IPS-20b (cell line): ENCODE data around the gene EXD3.
"Not testable (repeated sequence)": the region's sequence is repeated elsewhere in the genome, so short reads cannot be mapped to it uniquely, and the experiment has no call there.

ENCODE experiments used
- H3K27ac ChIP-seq: one replicate; pipeline ENCODE4 v1.5.1; 2013; ENCODE audit warnings: low read length
- H3K27me3 ChIP-seq: 2 replicates; pipeline ENCODE4 v1.6.1; 2013; ENCODE audit warnings: mild to moderate bottlenecking, low read length, inconsistent platforms; ENCODE audit not compliant: insufficient read depth
- H3K36me3 ChIP-seq: 2 replicates; pipeline ENCODE4 v1.6.1; 2013; ENCODE audit warnings: low read depth, mild to moderate bottlenecking, inconsistent platforms, low read length, moderate library complexity; ENCODE audit not compliant: insufficient read depth
- H3K4me1 ChIP-seq: 2 replicates; pipeline ENCODE4 v1.6.1; 2013; ENCODE audit warnings: mild to moderate bottlenecking, control low read depth, inconsistent platforms, low read length, moderate library complexity; ENCODE audit not compliant: insufficient read depth
- H3K4me3 ChIP-seq: 2 replicates; pipeline ENCODE4 v1.5.1; 2013; ENCODE audit warnings: mild to moderate bottlenecking, low read length, inconsistent platforms
- H3K9ac ChIP-seq: 2 replicates; pipeline ENCODE4 v1.6.1; 2013; ENCODE audit warnings: low read depth, mild to moderate bottlenecking, inconsistent platforms, low read length, moderate library complexity
- H3K9me3 ChIP-seq: 2 replicates; pipeline ENCODE4 v1.6.1; 2013; ENCODE audit warnings: mild to moderate bottlenecking, low read depth, low read length, inconsistent platforms; ENCODE audit not compliant: insufficient read depth

The EXD3 gene

DNA sequence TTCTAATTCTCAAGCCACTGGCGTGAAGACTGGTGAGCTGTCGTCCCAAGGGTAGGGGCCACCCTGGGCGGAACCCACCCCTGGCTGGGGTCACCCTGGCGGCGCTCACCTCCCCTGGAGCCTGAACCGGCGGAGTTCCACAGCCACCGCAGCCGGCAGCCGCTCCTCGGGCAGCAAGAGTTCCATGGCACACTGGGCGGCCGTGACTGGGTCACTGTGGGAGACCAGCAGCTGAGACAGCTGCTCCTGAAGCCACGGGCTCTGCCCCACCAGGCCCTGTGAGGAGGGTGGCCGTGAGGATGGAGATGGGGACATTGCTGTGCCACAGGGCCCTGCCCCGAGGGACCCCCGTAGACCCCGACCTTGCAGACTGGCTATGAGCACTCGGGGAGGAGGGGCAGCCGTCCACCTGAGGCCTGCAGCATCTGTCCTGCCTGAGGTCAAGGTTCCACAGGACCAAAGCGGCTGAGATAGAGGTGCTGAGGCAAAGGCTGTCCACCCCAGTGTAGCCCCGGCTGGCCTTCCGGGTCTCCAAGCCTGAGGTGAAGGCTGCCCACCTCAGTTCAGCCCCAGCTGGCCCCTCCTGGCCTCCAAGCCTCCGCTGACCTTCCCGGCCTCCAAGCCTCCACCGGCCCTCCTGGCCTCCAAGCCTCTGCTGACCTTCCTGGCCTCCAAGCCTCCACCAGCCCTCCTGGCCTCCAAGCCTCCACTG is 70.3 kb downstream of the EXD3 start:
- H3K4me3 ChIP-seq: no peak overlapping the region
- H3K36me3 ChIP-seq: no peaks in the 10 kb centered on the region
- H3K9me3 ChIP-seq: peaks cover 76% of the 10 kb centered on the region
- no peak overlapping the region for H3K9ac ChIP-seq
- H3K4me1 ChIP-seq: no peaks in the 10 kb centered on the region
- no peak overlapping the region for H3K27ac ChIP-seq
- no peaks in the 10 kb centered on the region for H3K27me3 ChIP-seq

DNA sequence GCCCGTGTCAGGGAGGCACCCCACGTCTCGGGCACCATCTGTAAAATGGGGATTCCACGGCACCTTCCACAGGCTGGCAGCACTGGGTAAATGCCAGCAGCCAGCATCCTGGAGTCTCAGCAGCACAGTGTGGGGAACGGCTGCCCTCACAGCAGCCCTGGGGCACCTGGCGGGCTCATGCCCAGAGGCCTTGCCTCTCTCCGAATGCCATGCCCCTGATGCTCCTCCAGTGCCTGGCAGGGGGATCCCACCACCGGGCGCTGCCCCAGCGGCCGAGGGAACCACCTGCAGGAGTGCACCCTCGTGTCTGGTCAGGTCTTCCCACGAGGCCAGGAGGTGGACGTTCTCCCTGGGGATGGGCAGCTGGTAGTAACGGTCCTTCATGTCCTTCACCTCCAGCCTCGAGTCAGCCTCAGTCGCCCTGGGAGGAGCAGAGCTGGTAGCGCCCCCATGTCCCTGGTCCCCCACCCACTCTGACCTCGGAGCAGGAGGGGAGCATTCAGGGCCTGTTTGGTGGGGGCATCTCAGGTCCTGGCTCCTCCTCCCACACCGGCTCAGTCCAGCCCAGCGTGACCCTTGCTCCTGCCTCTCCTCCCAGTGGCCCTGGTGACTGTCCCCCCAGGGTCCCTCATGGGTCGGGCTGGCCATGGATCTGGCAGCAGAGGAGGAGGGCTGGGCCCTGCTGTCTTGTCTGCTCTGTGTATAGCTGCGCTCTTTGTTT is 71.0 kb downstream of the EXD3 start:
- Histone ChIP-seq H3K4me3 (no peak overlapping the region), H3K9ac (no peak overlapping the region), H3K36me3 (no peaks in the 10 kb centered on the region), H3K4me1 (no peaks in the 10 kb centered on the region), H3K27ac (no peak overlapping the region), H3K27me3 (no peaks in the 10 kb centered on the region), H3K9me3 (peaks cover 80% of the 10 kb centered on the region)

DNA sequence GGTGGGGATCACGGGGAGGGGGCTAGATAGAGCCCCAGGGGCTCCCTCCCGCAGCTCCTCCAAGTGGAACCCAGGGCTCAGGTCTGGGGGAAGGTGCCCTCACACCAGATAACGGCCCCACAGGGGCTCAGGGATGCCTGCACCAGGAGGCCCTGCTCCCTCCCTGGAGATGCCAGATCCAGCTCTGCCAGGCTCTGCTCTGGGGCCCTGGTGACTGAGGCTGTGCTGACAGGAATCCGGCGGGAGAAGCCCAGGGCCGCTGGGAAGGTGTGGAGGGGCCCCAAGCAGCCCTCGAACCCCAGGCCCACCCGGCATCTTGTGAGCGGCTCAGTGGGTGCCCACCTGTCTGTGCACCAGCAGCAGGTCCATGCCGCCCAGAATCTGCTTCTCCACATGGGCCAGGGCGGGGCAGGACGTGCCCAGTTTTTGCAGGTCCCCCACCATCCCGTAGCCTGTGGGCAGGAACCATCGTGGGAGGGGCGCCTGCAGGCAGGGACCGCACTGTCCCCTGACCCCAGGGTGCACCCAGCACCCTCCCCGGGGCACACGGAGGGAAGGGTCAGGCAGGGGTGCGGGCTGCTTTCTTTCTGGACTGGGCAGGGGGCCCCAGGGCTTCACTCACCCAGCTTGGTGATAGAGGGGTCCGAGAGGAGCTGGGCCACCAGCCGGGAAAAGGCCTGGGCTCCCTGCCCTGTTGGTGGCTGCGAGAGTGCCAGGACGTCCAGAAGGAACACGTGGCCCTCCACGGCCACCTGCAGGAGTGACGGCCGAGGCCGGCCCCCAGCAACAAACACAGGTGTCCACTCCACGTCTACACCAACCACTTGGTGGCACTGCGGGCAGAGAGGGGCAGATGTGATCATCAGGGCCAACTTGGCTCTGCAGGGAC is 72.0 kb downstream of the EXD3 start:
- Histone ChIP-seq H3K9ac (no peak overlapping the region), H3K9me3 (peaks cover 81% of the 10 kb centered on the region), H3K27me3 (no peaks in the 10 kb centered on the region), H3K4me1 (no peaks in the 10 kb centered on the region), H3K36me3 (no peaks in the 10 kb centered on the region), H3K27ac (no peak overlapping the region), H3K4me3 (no peak overlapping the region)

DNA sequence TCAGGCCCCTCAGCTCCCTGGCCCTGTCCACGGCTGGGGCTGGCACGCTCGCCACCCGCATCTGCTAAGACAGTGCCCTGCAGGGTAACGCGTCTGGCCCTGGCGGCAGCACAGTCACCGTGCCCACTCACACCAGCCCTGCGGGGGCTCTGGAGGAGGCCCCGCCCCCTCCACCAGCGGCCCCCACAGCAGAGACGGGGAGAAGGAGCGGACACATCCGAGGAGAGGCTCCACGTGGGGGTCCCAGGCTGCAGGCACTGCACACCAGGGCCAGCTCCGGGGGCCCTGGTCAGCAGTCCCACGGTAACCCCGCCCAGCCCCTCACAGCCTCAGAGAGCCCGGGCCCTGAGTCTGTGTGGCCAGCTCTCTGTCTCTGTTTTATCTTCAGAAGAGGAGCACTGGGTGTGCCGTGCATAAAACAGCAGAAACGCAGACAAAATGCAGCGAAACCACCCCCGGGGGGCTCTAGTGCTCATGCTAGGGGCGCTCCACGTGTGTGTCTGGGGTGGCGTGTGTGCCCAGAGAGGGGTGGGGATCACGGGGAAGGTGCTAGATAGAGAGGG is 73.4 kb downstream of the EXD3 start:
- Histone ChIP-seq H3K27ac (no peak overlapping the region), H3K36me3 (no peaks in the 10 kb centered on the region), H3K4me3 (no peak overlapping the region), H3K4me1 (no peaks in the 10 kb centered on the region), H3K27me3 (no peaks in the 10 kb centered on the region), H3K9ac (no peak overlapping the region), H3K9me3 (peaks cover 81% of the 10 kb centered on the region)

DNA sequence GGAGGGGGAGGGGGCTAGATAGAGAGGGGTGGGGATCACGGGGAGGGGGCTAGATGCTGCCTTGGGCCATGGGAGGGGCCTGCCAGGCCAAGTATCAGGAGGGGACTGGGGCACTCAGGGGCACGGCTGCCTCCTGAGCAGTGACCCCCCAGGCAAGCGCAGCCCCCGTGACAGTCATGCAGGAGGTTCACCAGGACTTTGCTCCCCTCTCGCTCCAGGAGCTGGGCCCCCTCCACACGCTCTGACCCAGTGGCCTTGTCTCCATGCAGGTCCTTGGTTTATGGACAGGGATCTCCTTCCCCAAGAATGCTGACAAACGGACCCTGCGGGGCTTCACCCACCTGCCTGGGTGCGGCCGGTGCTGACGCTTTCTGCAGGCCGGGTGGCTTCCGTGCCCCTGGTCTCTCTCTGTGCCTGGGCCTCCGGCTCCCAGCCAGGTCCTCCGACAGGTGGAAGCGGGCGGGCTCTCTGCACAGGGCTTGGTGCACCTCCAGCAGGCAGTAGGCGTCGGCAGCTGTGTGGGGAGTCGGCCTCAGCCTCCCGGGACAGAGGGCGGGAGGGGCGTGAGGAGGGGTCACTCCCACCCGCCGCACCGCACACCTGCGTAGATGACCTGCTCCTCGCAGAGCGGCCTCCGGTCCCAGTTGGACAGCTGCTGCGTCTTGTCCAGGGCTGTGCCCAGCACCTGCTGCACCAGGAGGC is 74.0 kb downstream of the EXD3 start:
- Histone ChIP-seq H3K9me3 (peaks cover 81% of the 10 kb centered on the region), H3K36me3 (no peaks in the 10 kb centered on the region), H3K27ac (no peak overlapping the region), H3K4me3 (no peak overlapping the region), H3K4me1 (no peaks in the 10 kb centered on the region), H3K27me3 (no peaks in the 10 kb centered on the region), H3K9ac (no peak overlapping the region)

DNA sequence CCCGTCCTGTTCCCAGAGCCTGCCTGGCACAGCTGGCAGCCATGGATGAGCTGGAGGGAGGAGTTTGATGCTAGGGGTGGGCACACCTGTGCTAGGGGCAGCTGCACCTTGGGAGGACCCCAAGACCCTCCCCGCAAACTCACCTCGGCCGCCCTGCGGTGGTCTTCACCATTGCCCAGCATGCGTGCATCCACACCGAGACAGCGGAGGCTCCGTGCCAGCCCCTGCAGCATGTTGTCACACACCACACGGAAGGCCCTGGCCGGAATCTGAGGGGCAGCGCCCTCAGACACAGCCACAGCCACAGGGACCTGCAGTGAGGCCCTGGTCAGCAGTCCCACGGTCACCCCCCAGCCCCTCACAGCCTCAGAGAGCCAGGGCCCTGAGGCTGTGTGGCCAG is 75.0 kb downstream of the EXD3 start:
- Histone ChIP-seq H3K27ac (no peak overlapping the region), H3K4me3 (no peak overlapping the region), H3K9ac (no peak overlapping the region), H3K9me3 (peaks cover 77% of the 10 kb centered on the region), H3K36me3 (no peaks in the 10 kb centered on the region), H3K27me3 (no peaks in the 10 kb centered on the region), H3K4me1 (no peaks in the 10 kb centered on the region)

DNA sequence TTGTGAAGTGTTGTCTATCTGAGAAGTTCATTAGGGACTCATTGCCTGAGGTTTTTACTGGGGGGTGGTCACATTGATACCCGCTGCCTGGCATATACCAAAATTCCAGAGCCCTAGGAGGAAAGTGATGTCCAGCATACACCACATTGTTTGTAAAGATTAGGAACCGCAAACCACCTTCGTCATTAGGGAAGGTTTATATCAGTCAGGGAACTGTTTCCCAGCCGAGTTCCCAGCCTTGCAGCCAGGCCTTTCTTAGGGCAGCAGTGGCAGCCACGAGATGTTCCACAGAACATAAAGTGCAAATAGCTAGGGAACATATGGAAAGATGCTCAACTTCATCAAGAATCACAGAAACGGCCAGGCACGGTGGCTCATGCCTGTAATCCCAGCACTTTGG is 80.5 kb downstream of the EXD3 start:
- Histone ChIP-seq H3K9me3 (peaks cover 61% of the 10 kb centered on the region), H3K27ac (no peak overlapping the region), H3K4me3 (no peak overlapping the region), H3K27me3 (no peaks in the 10 kb centered on the region), H3K36me3 (no peaks in the 10 kb centered on the region), H3K9ac (no peak overlapping the region), H3K4me1 (no peaks in the 10 kb centered on the region)

DNA sequence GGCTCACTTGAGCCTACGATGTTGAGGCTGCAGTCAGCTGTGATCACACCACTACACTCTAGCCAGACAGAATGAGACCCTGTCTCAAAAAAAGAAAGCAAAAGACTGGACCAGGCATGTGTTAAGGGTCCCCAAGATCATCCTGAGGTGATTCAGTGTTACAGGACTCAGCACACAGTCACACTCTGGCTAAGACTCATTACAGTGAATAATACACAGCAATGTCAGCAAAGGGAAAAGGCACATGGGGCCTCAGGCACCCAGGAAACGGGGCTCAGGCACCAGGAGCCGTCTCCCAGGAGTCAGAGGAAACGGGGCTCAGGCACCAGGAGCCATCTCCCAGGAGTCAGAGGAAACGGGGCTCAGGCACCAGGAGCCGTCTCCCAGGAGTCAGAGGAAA is 81.7 kb downstream of the EXD3 start:
- no peak overlapping the region for H3K4me3 ChIP-seq

DNA sequence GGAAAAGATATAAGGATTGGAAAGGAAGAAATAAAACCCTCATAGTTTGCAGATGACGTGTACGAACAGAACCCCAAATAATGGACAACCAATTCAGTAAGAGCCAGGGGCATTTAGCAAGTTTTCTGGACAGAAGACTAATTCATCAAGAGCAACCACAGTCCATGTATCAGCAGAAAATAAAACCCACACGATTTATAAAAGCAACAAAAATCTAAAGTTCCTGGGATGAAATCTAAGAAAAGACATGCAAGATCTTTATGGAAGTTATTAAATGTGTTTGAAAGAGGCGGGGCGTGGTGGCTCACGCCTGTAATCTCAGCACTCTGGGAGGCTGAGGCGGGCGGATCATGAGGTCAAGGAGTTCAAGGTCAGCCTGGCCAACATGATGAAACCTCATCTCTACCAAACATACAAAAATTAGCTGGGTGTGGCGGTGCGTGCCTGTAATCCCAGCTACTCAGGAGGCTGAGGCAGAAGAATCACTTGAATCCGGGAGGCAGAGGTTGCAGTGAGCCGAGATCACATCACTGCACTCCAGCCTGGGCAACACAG is 83.0 kb downstream of the EXD3 start:
- not testable (repeated sequence) for H3K4me1 ChIP-seq, H3K27me3 ChIP-seq

More for the DNA sequence above, 81.7 kb downstream of the EXD3 start:
- Histone ChIP-seq H3K9me3 (peaks cover 60% of the 10 kb centered on the region), H3K27me3 (no peaks in the 10 kb centered on the region), H3K4me1 (no peaks in the 10 kb centered on the region), H3K27ac (no peak overlapping the region), H3K36me3 (no peaks in the 10 kb centered on the region), H3K9ac (no peak overlapping the region)

DNA sequence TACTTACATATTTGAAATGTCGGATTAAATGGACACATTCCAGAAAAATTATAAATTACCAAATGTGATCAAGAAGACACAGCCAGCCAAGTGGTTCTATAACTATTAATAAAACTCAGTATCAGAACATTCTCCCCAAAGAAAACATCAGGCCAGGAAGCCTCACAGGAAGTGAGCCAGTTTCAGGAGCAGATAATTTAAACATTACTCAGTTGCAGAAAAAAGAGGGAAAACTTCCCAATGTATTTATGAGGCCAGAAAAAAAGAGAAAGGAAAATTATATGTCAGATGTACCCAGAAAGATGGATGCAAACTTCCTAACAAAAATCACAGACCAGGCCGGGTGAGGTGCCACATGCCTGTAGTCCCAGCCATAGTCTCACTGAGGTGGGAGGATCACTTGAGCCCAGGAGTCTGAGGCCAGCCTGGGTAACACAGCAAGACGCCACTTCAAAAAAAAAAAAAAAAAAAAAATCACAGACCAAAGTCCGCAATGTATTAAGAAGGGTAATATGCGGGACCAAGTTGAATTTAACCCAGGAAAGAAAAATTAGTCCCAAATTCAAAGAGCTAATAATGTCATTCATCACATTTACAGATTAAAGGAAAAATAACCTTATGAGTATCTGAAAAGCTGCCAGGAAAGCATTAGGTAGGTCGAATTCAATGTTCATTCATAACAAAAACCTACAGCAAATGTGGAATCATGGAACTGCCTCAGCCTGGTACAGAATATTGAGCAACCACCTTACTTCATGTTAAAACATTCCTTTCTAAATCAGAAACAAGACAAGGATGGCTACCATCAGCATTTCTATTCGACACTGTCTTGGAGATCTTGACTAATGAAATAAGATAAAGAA is 83.7 kb downstream of the EXD3 start:
- Histone ChIP-seq H3K27ac (no peak overlapping the region), H3K27me3 (no peaks in the 10 kb centered on the region), H3K9me3 (peaks cover 49% of the 10 kb centered on the region)

More for the DNA sequence above, 83.0 kb downstream of the EXD3 start:
- H3K4me3 ChIP-seq, H3K9ac ChIP-seq, H3K27ac ChIP-seq, H3K36me3 ChIP-seq: not testable (repeated sequence)
- H3K9me3 ChIP-seq: peaks cover 55% of the 10 kb centered on the region

More for the DNA sequence above, 83.7 kb downstream of the EXD3 start:
- no peak overlapping the region for H3K4me3 ChIP-seq
- H3K9ac ChIP-seq: no peak overlapping the region
- H3K4me1 ChIP-seq: no peaks in the 10 kb centered on the region
- H3K36me3 ChIP-seq: no peaks in the 10 kb centered on the region
